H1 (cell line): Measurements from ENCODE around the gene IFNAR2. TPM values are rescaled to one million over a fixed set of nuclear protein-coding genes. Genes with fewer than 3 reads are reported as not detected.
A peak's percentile ranks its signal among the peaks of the same experiment; 100 is the strongest.

ENCODE experiments used
- CTCF ChIA-PET: fragments of 300-600 bp; sonication (Branson Sonifier 250); formaldehyde crosslinking; loops from one replicate; lab custom pipeline; 2021; ENCODE audit not compliant: partially characterized antibody; lab: Charles Lee
- POLR2A ChIA-PET: fragments of 300-600 bp; sonication (Branson Sonifier 250); formaldehyde crosslinking; loops from one replicate; lab custom pipeline; 2021; ENCODE audit warnings: inconsistent platforms; ENCODE audit not compliant: partially characterized antibody; lab: Charles Lee
- DNase-seq, 2 experiments: peaks; one replicate each; pipeline versions ENCODE4 v3.0.0 to v3.0.0-alpha.2; 2010 to 2022; ENCODE audit warnings: low spot score in 2 of 2, low read depth in 1 of 2, mixed read lengths in 1 of 2
- FAIRE-seq: peaks from 2 replicates; lab custom pipeline; 2011; peaks lifted over from hg19 to GRCh38; lab: Jason Lieb, UNC
- H2AFZ ChIP-seq: 2 replicates; pipeline ENCODE4 v1.8.1; 2012; ENCODE audit warnings: low read length, inconsistent platforms
- H2AK5ac ChIP-seq: 2 replicates; pipeline ENCODE4 v1.6.1; 2013; ENCODE audit warnings: low read depth, low read length
- H2BK120ac ChIP-seq: replicated peaks from 2 replicates; pipeline ENCODE3; 2013; ENCODE audit warnings: low read depth, low read length, inconsistent platforms
- H2BK12ac ChIP-seq: 2 replicates; pipeline ENCODE4 v1.6.1; 2013; ENCODE audit warnings: low read depth, low read length
- H2BK15ac ChIP-seq: 2 replicates; pipeline ENCODE4 v1.6.1; 2013; ENCODE audit warnings: low read length
- H2BK20ac ChIP-seq: 2 replicates; pipeline ENCODE4 v1.6.1; 2013; ENCODE audit warnings: low read length
- H2BK5ac ChIP-seq: 2 replicates; pipeline ENCODE4 v1.6.1; 2013; ENCODE audit warnings: low read depth, low read length
- H3K14ac ChIP-seq: 2 replicates; pipeline ENCODE4 v1.6.1; 2013; ENCODE audit warnings: inconsistent platforms; ENCODE audit not compliant: insufficient read length
- H3K18ac ChIP-seq: 2 replicates; pipeline ENCODE4 v1.6.1; 2013; ENCODE audit warnings: low read length; ENCODE audit errors: extremely low read depth
- H3K23ac ChIP-seq: 2 replicates; pipeline ENCODE4 v1.6.1; 2013; ENCODE audit warnings: inconsistent platforms; ENCODE audit not compliant: insufficient read length
- H3K23me2 ChIP-seq: 2 replicates; pipeline ENCODE4 v1.6.1; 2013; ENCODE audit warnings: low read depth, low read length
- H3K27ac ChIP-seq: 2 replicates; pipeline ENCODE4 v1.6.1; 2011; ENCODE audit warnings: low read depth, low read length, inconsistent platforms
- H3K27me3 ChIP-seq, 4 experiments: replicated peaks in 1 of 4; 1 replicate in 1 of 4; 2 replicates in 3 of 4; pipeline versions ENCODE4 v1.6.1 to v1.8.1; 2011 to 2013; ENCODE audit warnings: low read length in 3 of 4, mild to moderate bottlenecking in 3 of 4, inconsistent platforms in 2 of 4, mixed read lengths in 2 of 4, moderate library complexity in 1 of 4; ENCODE audit not compliant: control insufficient read depth in 3 of 4, insufficient read depth in 3 of 4; ENCODE audit errors: extremely low read depth in 1 of 4
- H3K36me3 ChIP-seq, 4 experiments: 2 replicates each; pipeline versions ENCODE4 v1.6.1 to v1.8.1; 2011 to 2013; ENCODE audit warnings: mild to moderate bottlenecking in 4 of 4, low read length in 3 of 4, moderate library complexity in 2 of 4, control low read depth in 1 of 4, inconsistent platforms in 1 of 4; ENCODE audit not compliant: insufficient read depth in 4 of 4, control insufficient read depth in 2 of 4
- H3K4ac ChIP-seq: replicated peaks from 2 replicates; pipeline ENCODE3; 2013; ENCODE audit warnings: low read length, low read depth, mixed read lengths, inconsistent platforms; ENCODE audit not compliant: insufficient read length
- H3K4me1 ChIP-seq, 4 experiments: replicated peaks in 1 of 4; 1 replicate in 1 of 4; 2 replicates in 3 of 4; pipeline versions ENCODE4 v1.6.1 to v1.8.1; 2011 to 2013; ENCODE audit warnings: low read length in 3 of 4, inconsistent platforms in 2 of 4, mixed read lengths in 1 of 4; ENCODE audit not compliant: insufficient read depth in 4 of 4, control insufficient read depth in 3 of 4
- H3K4me2 ChIP-seq, 2 experiments: 2 replicates each; pipeline versions ENCODE4 v1.6.1 to v1.8.1; 2011 to 2013; ENCODE audit warnings: low read depth in 2 of 2, low read length in 2 of 2, control low read depth in 1 of 2, inconsistent platforms in 1 of 2, mild to moderate bottlenecking in 1 of 2; ENCODE audit not compliant: insufficient read depth in 1 of 2
- H3K4me3 ChIP-seq, 4 experiments: fragments of 200-600, 300-600 bp in 1 of 4; sonication (generic), shearing (Covaris generic), sonication (Bioruptor Twin) in 1 of 4; 2 replicates each; pipeline versions ENCODE4 v1.5.1 to v1.8.1; 2011 to 2016; ENCODE audit warnings: low read length in 4 of 4, low read depth in 3 of 4, control low read depth in 2 of 4, inconsistent platforms in 2 of 4, mild to moderate bottlenecking in 2 of 4, mixed read lengths in 1 of 4, moderate library complexity in 1 of 4; ENCODE audit not compliant: insufficient read depth in 2 of 4; ENCODE audit errors: extremely low read depth in 1 of 4
- H3K56ac ChIP-seq: replicated peaks from 2 replicates; pipeline ENCODE3; 2013; ENCODE audit warnings: low read depth, mild to moderate bottlenecking, mixed read lengths, low read length, inconsistent platforms; ENCODE audit not compliant: insufficient read length
- H3K79me1 ChIP-seq: 2 replicates; pipeline ENCODE4 v1.6.1; 2013; ENCODE audit warnings: low read depth, low read length, control low read depth
- H3K79me2 ChIP-seq, 2 experiments: 2 replicates each; pipeline versions ENCODE4 v1.6.1 to v1.8.1; 2012 to 2013; ENCODE audit warnings: low read length in 2 of 2, mild to moderate bottlenecking in 2 of 2, inconsistent platforms in 1 of 2; ENCODE audit not compliant: insufficient read depth in 2 of 2, control insufficient read depth in 1 of 2
- H3K9ac ChIP-seq, 4 experiments: replicated peaks in 1 of 4; 1 replicate in 1 of 4; 2 replicates in 3 of 4; pipeline versions ENCODE4 v1.6.1 to v1.8.1; 2011 to 2013; ENCODE audit warnings: low read depth in 3 of 4, low read length in 3 of 4, control low read depth in 2 of 4, mild to moderate bottlenecking in 2 of 4, moderate library complexity in 2 of 4, inconsistent platforms in 1 of 4; ENCODE audit errors: extremely low read depth in 1 of 4
- H3K9me3 ChIP-seq, 2 experiments: 2 replicates each; pipeline versions ENCODE4 v1.6.1 to v1.8.1; 2012 to 2013; ENCODE audit warnings: mild to moderate bottlenecking in 2 of 2, moderate library complexity in 2 of 2, control low read depth in 1 of 2, inconsistent platforms in 1 of 2, low read depth in 1 of 2, low read length in 1 of 2, mixed read lengths in 1 of 2; ENCODE audit not compliant: insufficient read depth in 2 of 2
- H4K20me1 ChIP-seq, 2 experiments: replicated peaks in 1 of 2; 2 replicates each; pipeline versions ENCODE3 to v1.8.1; 2011 to 2013; ENCODE audit warnings: inconsistent platforms in 2 of 2, low read length in 2 of 2, mild to moderate bottlenecking in 1 of 2; ENCODE audit not compliant: insufficient read depth in 2 of 2, control insufficient read depth in 1 of 2
- H4K5ac ChIP-seq: 2 replicates; pipeline ENCODE4 v1.6.1; 2013; ENCODE audit warnings: low read length, low read depth, mixed read lengths, inconsistent platforms; ENCODE audit not compliant: insufficient read length
- H4K8ac ChIP-seq: 2 replicates; pipeline ENCODE4 v1.8.0; 2013; ENCODE audit warnings: mild to moderate bottlenecking, moderate library complexity, low read length, inconsistent platforms; ENCODE audit not compliant: insufficient read depth; ENCODE audit errors: extremely low read depth
- H4K91ac ChIP-seq: replicated peaks from 2 replicates; pipeline ENCODE3; 2013; ENCODE audit warnings: low read length, mixed read lengths, inconsistent platforms; ENCODE audit not compliant: insufficient read length
- FOSL1 ChIP-seq: IDR thresholded peaks from 2 replicates; pipeline ENCODE4 v1.6.1; 2011; ENCODE audit warnings: mild to moderate bottlenecking, low read depth, low read length, moderate library complexity; ENCODE audit not compliant: insufficient read depth
- NRF1 ChIP-seq: IDR thresholded peaks from 2 replicates; pipeline ENCODE4 v1.6.1; 2011; ENCODE audit warnings: mild to moderate bottlenecking, low read depth, low read length, improper control_type of control experiment
- POLR2AphosphoS5 ChIP-seq: IDR thresholded peaks from 2 replicates; pipeline ENCODE4 v1.6.1; 2011; ENCODE audit warnings: low read depth, low read length
- SAP30 ChIP-seq: fragments of 300-600 bp; sonication (generic); IDR thresholded peaks from 2 replicates; pipeline ENCODE4 v1.7.1; 2012; ENCODE audit warnings: low read length, moderate library complexity, mild to moderate bottlenecking, inconsistent platforms; ENCODE audit not compliant: insufficient read depth, insufficient replicate concordance
- WGBS, 2 experiments: shearing (Covaris generic) in 1 of 2; methylation state at CpG; one replicate each; pipeline versions ENCODE4 v1.1.6 to v1.1.7; 2013 to 2015; ENCODE audit warnings: low lambda C conversion rate in 2 of 2, mixed read lengths in 2 of 2, inconsistent platforms in 1 of 2, low coverage in 1 of 2, missing lambda C conversion rate in 1 of 2; ENCODE audit not compliant: insufficient replicate concordance in 2 of 2, insufficient coverage in 1 of 2, insufficient read length in 1 of 2; ENCODE audit errors: extremely low coverage in 1 of 2, missing lambda C conversion rate in 1 of 2; 5-methylcytosine and 5-hydroxymethylcytosine counted together
- polyA plus RNA-seq, 7 experiments: library from polyadenylated mRNA; depleted of rRNA in 3 of 7; stranded (reverse) in 5 of 7; unstranded in 2 of 7; fragments of >200 nt in 5 of 7; fragments of 200-250 nt in 2 of 7; gene quantifications; 1 replicate in 5 of 7; 2 replicates in 1 of 7; 4 replicates in 1 of 7; pipeline versions ENCODE4 v1.2.1 to v1.2.3, GENCODE V29; 2011 to 2013; ENCODE audit warnings: missing spikeins in 2 of 7, mixed read lengths in 2 of 7
- total RNA-seq: library from RNA; stranded (reverse); fragmentation: NEBNext Ultra II Directional; extraction: Animal tissue kit (Norgen Biotek cat#: 25700); gene quantifications from 2 replicates; pipeline ENCODE4 v1.2.1, GENCODE V29; 2021

The IFNAR2 gene
- total and polyA plus RNA-seq, 2 of the 8 experiments (the other 6 are each of a cell fraction or from before 2014, with no cell fraction given), result 12.2 to 16.1 TPM

DNA sequence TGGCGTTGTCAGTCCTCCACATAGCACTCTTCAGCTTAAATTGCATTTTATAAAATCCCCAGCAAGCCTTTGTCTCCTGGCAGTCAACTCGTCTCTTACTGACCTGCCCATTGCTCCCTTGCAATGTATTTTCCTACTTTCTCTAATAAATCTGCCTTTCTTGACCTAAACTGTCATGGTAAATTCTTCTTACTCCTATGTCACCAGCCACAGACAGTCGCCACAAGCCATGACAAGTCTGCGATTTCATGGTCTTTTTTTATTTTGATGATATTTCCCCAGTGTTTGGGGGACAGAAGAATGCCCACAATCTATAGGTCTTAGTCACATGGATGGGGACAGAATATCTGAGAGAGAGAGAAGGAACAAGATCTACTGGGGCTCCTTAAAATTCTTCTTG, 8.4 kb downstream of the IFNAR2 start:
- TF ChIP-seq POLR2AphosphoS5, result no peak
- TF ChIP-seq FOSL1, result no peak
- TF ChIP-seq SAP30, result no peak
- TF ChIP-seq NRF1, result no peak
- Histone ChIP-seq H3K4me2 (no peak overlapping the region), H4K20me1 (no peaks in the 10 kb centered on the region), H2BK120ac (no peak overlapping the region), H4K8ac (no peak overlapping the region), H3K18ac (no peak overlapping the region), H3K9me3 (peaks cover 29 to 31% of the 10 kb centered on the region in 2 experiments), H3K79me2 (peaks cover 0 to 17% of the 10 kb centered on the region in 2 experiments; a peak in 1 of 4 replicates), H2BK5ac (no peak overlapping the region), H3K23me2 (no peaks in the 10 kb centered on the region), H3K36me3 (peaks cover 2 to 19% (median 5%) of the 10 kb centered on the region in 4 experiments; a peak in 5 of 8 replicates), H3K9ac (no peak overlapping the region), H3K4ac (no peak overlapping the region), H3K23ac (no peak overlapping the region), H2BK20ac (no peak overlapping the region), H2AK5ac (no peak overlapping the region), H3K27ac (no peak overlapping the region), H3K4me3 (0 out of 8 replicates have a peak overlapping the region, but pooled peaks of 1 of the 4 experiments have one; percentile 7), H3K14ac (no peak overlapping the region), H4K5ac (no peak overlapping the region), H2AFZ (no peak overlapping the region), H2BK15ac (no peak overlapping the region), H4K91ac (no peak overlapping the region), H3K79me1 (peaks cover 3% of the 10 kb centered on the region), H3K27me3 (no peaks in the 10 kb centered on the region), H2BK12ac (no peak overlapping the region), H3K4me1 (peaks cover 0 to 3% (median 0%) of the 10 kb centered on the region in 4 experiments; a peak in 2 of 7 replicates), H3K56ac (no peak overlapping the region)
- POLR2A ChIA-PET, result interaction anchor here (1.4 to 1.7 kb wide), 2 partner anchors 8 to 212 kb away, joined by 4 to 5 read pairs; partner anchors contain the start of genes IFNAR2 and OLIG2
- WGBS, 2 experiments, result 89% methylated on average over 4 of the region's 4 CpGs; no CpG with 5 or more reads in 1 of the 2 experiments
- DNase-seq, result no peak
- no peak for FAIRE-seq
- CTCF ChIA-PET, result interaction anchor here (0.6 kb wide), 1 partner anchor 10 kb away, joined by 3 read pairs; no protein-coding TSS in a partner anchor
